GM10266 (cell line): ENCODE data around the gene PGGHG.

Source experiments
- DNase-seq: peaks from one replicate; pipeline ENCODE4 v3.0.0; 2012; ENCODE audit errors: extremely low spot score
- TF ChIP-seq, protein P1 (sequence below): IDR thresholded peaks from 2 replicates; pipeline ENCODE4 v1.5.1; 2012; ENCODE audit warnings: mild to moderate bottlenecking, low read depth; ENCODE audit not compliant: control insufficient read depth, insufficient read depth; ENCODE audit errors: missing control alignments

PGGHG gene

DNA sequence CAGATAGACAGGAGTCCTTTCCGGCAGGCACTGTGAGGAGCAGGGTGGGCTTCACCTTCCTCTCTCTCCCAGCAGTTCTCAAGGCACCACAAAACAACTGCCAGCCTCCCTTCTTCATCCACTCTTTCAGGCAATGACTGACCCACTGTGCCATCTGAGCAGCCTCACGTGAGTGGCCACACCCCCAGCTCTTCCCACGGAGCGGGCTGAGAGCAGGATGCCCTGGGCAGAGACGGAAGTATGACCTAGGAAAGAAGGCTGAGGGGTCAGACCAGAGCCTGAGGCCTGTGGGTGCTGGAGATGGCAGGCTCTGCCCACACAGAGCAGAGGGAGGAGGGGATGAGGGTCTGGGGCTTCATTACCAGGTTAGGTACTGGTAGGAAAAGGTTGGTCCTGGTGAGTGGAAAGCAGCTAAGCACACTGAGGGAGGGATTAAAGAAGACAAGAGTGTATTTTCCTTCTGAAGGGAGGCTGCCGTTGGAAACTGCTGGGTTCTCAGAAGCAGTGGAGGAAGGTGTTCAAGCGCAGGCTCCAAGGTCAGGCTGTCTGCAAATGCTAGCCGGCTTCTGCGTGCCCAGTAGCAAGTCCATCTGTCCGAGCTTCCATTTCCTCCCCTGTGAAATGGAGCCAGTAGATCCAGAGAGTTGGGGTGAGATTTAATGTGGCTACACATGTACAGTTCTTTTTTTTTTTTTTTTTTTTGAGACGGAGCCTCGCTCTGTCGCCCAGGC, 6.1 kb upstream of the PGGHG start:
- TF ChIP-seq, protein P1, sequence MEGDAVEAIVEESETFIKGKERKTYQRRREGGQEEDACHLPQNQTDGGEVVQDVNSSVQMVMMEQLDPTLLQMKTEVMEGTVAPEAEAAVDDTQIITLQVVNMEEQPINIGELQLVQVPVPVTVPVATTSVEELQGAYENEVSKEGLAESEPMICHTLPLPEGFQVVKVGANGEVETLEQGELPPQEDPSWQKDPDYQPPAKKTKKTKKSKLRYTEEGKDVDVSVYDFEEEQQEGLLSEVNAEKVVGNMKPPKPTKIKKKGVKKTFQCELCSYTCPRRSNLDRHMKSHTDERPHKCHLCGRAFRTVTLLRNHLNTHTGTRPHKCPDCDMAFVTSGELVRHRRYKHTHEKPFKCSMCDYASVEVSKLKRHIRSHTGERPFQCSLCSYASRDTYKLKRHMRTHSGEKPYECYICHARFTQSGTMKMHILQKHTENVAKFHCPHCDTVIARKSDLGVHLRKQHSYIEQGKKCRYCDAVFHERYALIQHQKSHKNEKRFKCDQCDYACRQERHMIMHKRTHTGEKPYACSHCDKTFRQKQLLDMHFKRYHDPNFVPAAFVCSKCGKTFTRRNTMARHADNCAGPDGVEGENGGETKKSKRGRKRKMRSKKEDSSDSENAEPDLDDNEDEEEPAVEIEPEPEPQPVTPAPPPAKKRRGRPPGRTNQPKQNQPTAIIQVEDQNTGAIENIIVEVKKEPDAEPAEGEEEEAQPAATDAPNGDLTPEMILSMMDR = no peak
- peak; percentile 26 for DNase-seq

DNA sequence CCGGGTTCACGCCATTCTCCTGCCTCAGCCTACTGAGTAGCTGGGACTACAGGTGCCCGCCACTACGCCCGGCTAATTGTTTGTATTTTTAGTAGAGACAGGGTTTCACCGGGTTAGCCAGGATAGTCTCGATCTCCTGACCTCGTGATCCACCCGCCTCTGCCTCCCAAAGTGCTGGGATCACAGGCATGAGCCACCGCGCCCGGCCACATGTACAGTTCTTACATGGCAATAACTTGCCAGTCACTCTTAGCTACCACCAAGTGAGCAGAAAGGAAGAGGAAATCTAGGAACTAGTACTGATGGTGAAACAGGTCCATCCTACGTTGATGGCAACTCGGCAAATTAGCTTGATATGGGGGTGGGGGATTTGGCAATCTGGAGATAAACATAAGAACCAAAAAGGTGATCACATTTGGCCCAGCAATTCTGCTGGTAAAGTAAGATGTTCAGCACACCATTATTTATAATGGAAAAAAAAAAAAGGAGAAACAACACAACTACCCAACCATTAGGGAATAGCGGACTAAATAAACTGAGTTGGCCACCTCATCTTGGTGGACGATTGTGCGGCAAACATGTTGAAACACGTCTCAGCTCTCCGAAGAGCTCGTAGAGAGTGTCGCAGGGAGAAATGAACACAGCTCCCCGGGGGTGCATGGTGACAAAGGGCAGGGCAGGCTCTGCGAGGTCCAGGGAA, 5.4 kb upstream of the PGGHG start:
- TF ChIP-seq, protein P1 = no peak
- no peak for DNase-seq

DNA sequence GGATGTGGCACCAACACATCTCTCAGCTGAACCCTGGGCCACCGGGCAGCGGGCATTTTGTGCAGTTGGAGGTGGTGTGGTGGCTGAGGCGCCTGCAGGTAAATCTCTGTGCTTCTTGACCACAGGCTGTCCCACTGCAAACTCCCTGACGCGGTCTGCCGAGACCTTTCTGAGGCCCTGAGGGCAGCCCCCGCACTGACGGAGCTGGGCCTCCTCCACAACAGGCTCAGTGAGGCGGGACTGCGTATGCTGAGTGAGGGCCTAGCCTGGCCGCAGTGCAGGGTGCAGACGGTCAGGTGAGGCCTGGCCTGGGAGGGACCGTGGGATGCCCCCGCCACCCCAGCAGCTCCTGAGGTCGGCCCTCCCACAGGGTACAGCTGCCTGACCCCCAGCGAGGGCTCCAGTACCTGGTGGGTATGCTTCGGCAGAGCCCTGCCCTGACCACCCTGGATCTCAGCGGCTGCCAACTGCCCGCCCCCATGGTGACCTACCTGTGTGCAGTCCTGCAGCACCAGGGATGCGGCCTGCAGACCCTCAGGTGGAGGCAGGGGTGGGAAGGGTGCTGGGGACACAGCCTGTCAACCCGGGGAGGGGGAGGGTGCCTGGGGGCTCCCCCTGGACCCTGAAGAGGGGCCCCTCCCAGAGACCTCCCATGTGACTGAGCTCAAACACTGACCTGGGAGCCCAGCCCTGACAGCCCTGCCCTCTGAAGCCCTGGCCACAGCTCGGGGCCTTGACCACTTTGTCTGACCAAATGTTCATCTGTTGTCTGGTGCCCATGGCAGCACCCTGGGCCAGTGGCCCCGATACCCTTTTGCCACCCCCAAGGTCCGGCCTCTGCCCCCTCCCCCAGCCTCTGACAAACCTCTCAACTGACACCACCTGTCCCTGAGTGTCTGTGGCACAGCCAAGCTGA, 4.6 kb upstream of the PGGHG start:
- no peak for DNase-seq
- TF ChIP-seq, protein P1 = no peak

DNA sequence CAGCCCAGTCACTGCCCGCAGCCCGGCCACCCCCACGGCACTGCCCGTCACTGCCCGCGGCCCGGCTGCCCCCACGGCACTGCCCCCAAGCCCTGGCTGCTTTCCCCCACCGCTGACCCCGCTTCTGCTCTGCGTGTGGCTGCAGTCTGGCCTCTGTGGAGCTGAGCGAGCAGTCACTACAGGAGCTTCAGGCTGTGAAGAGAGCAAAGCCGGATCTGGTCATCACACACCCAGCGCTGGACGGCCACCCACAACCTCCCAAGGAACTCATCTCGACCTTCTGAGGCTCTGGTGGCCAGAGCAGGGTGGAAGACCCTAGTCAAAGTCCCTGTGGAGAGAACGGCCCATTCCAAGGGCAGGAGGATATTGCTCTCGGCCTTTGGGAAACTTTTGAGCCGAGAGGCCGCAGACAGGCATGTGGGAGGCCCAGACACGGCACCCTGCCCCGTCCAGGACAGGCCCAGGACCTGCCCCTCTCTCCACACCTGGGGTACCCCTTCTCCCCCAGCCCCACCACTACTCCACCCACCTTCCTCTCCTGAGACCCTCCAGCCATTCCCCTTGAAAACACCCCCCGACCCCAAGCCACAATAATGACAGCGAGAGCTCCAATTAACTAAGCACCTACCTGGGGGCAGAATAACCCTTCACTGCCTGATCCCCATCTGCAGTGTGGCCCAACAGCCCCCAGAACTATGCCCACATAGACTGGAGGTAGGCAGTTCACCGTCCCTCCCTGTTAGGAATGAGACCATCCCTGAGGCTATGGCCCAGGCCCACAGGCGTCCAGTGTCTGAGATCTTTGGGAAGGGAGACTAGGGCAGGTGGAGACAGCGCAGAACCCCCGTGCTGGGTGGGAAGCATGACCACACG, 3.7 kb upstream of the PGGHG start:
- TF ChIP-seq, protein P1 = no peak
- peak; percentile 26 for DNase-seq

DNA sequence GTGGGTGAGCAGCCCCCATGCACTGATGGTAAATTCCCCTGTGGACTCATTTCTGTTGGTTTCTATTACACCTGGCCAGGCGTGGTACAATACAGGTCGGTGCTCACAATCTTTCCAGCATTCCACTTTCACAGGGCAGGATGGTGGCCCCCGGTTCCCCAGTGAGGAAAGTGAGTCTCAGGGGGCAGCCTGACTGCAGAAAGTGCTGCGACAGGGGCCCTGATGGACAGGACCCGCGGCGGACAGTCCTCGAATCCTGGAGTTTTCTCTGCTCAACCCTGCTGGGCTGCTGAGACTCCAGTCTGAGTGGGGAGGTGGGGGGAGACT, 3.1 kb upstream of the PGGHG start:
- TF ChIP-seq, protein P1 = no peak
- peak; percentile 26 for DNase-seq

DNA sequence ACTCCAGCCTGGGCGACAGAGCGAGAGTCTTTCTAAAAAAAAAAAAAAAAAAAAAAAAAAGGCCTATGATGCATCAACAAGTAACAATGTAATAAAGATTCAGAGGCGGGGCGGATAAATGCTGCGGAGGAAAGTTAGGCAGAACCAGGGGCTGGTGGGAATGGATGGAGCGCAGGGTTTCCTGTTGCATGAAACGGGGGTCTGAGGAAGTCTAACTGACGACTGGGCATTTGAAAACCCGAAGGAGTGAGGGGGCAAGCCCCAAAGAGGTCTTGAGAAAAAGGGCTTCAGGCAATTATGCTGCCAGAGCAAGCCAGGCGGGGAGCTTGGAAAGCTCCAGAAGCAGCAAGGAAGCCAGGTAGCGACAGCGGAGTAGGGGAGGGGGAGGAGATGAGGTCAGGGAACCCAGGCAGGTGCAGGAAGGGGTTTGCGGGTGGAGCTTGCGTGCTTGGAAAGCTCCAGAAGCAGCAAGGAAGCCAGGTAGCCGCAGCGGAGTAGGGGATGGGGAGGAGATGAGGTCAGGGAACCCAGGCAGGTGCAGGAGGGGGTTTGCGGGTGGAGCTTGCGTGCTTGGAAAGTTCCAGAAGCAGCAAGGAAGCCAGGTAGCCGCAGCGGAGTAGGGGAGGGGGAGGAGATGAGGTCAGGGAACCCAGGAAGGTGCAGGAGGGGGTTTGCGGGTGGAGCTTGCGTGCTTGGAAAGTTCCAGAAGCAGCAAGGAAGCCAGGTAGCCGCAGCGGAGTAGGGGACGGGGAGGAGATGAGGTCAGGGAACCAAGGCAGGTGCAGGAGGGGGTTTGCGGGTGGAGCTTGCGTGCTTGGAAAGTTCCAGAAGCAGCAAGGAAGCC, 1.7 kb upstream of the PGGHG start:
- DNase-seq = peak; percentile 28
